Testis (tissue), 3 donors: Measurements from ENCODE around the gene GOLGA6D. TPM values are rescaled to one million over a fixed set of nuclear protein-coding genes. Genes with fewer than 3 reads are reported as not detected.
A peak's percentile ranks its signal among the peaks of the same experiment; 100 is the strongest.
"Not testable (repeated sequence)": the region's sequence is repeated elsewhere in the genome, so short reads cannot be mapped to it uniquely, and the experiment has no call there.

Experiments used
- DNase-seq: peaks from one replicate; pipeline ENCODE4 v3.0.0-alpha.2; 2019
- H3K27ac ChIP-seq, 2 donors: fragments of 200-600 bp; sonication (generic); one replicate each; pipeline ENCODE4 v1.5.1; 2019
- H3K27me3 ChIP-seq: fragments of 200-600 bp; sonication (generic); one replicate; pipeline ENCODE4 v1.5.1; 2019
- H3K36me3 ChIP-seq: fragments of 200-600 bp; sonication (generic); one replicate; pipeline ENCODE4 v1.5.1; 2017; ENCODE audit warnings: low read depth; ENCODE audit errors: missing control alignments
- H3K4me1 ChIP-seq: fragments of 200-600 bp; sonication (generic); one replicate; pipeline ENCODE4 v1.5.1; 2019
- H3K4me3 ChIP-seq, 2 donors: fragments of 200-600 bp; sonication (generic); one replicate each; pipeline ENCODE4 v1.5.1; 2017 to 2019
- H3K9me3 ChIP-seq: fragments of 200-600 bp; sonication (generic); one replicate; pipeline ENCODE4 v1.5.1; 2017
- POLR2A ChIP-seq: fragments of 450-650 bp; IDR thresholded peaks from one replicate; pipeline ENCODE4 v1.6.1; 2017; ENCODE audit warnings: antibody characterized with exemption, mild to moderate bottlenecking, moderate library complexity
- WGBS, 2 donors: methylation state at CpG; one replicate each; pipeline ENCODE4 v1.1.5; 2018; 5-methylcytosine and 5-hydroxymethylcytosine counted together
- intact Hi-C: fragments of 100-400 bp; cut with DNase I; formaldehyde crosslinking; loops from one replicate; pipeline ENCODE4 v1.15.1; 2023; ENCODE audit warnings: low total_unique reads
- polyA plus RNA-seq: library from polyadenylated mRNA; stranded (reverse); fragments of 350-450 nt; fragmentation: Illumina TruSeq; extraction: RNeasy Lipid Tissue Mini Kit (QIAGEN cat#74804); gene quantifications from one replicate; pipeline ENCODE4 v1.2.3, GENCODE V29; 2014; ENCODE audit warnings: low read depth, low replicate concordance; ENCODE audit not compliant: insufficient read depth
- total RNA-seq, 2 donors: library from RNA; depleted of rRNA; stranded (reverse); fragments of >200 nt; gene quantifications; one replicate each; pipeline ENCODE4 v1.2.3, GENCODE V29; 2016
- TF ChIP-seq, protein P1 (sequence below), 3 experiments: fragments of 450-650 bp in 2 of 3; fragments of 200-600 bp in 1 of 3; sonication (generic) in 1 of 3; IDR thresholded peaks; one replicate each; pipeline ENCODE4 v1.5.1; 2016 to 2019; ENCODE audit warnings: antibody characterized with exemption in 3 of 3, mild to moderate bottlenecking in 2 of 3, moderate library complexity in 1 of 3

Gene GOLGA6D
- total and polyA plus RNA-seq, 3 donors from 2014 or later: 13.1 to 29.8 (median 13.3) TPM

DNA sequence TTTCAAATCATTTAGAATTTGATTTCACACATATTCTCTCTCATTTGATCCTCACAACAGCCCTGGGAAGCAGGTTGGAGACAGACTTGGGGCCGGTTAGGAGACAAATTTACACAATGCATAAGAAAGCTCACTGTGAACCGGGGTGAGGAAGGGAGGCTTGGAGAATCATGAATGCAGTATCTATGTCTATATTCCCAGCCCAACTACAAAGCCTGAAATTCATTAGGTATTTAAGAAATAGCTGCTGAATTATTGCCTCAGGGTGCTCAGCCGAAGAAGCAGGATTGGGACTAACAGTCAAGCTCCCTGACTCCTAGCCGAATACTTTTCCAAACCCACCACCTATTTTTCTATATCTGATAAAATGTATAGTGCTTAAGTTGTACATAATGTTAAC lies 32.9 kb upstream of the GOLGA6D start:
- intact Hi-C loops: no loop called here
- WGBS, 2 donors: 82 to 84% methylated on average over 4 of the region's 4 CpGs
- no peaks in the 10 kb centered on the region for H3K4me1 ChIP-seq

DNA sequence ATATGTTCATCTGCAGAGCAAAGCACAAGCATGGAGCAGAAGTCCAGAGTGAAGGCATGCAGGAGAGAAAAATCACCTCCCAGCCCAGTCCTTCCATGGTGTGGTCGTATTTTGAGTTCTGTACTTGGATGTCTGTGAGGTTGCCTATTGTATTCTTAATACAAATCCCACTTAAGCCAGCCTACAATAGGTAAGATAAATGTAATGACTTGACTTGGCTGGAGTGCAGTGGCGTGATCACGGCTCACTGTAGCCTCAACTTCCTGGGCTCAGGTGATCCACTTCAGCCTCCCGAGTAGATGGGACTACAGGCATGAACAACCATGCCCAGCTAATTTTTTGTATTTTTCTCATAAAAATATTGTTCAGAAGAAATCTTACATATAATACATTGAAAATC lies 31.3 kb upstream of the GOLGA6D start:
- H3K27me3 ChIP-seq, intact Hi-C loops, H3K4me1 ChIP-seq, H3K36me3 ChIP-seq, H3K4me3 ChIP-seq, H3K9me3 ChIP-seq, H3K27ac ChIP-seq: not testable (repeated sequence)
- WGBS, 2 donors: 91 to 94% methylated on average over 4 of the region's 4 CpGs
- peak; percentile 6 for DNase-seq

More for the DNA sequence above, 32.9 kb upstream of the GOLGA6D start:
- no peak overlapping the region for H3K4me3 ChIP-seq
- no peaks in the 10 kb centered on the region for H3K27me3 ChIP-seq
- DNase-seq: no peak
- H3K27ac ChIP-seq: no peak overlapping the region
- TF ChIP-seq POLR2A: no peak
- TF ChIP-seq, protein P1, sequence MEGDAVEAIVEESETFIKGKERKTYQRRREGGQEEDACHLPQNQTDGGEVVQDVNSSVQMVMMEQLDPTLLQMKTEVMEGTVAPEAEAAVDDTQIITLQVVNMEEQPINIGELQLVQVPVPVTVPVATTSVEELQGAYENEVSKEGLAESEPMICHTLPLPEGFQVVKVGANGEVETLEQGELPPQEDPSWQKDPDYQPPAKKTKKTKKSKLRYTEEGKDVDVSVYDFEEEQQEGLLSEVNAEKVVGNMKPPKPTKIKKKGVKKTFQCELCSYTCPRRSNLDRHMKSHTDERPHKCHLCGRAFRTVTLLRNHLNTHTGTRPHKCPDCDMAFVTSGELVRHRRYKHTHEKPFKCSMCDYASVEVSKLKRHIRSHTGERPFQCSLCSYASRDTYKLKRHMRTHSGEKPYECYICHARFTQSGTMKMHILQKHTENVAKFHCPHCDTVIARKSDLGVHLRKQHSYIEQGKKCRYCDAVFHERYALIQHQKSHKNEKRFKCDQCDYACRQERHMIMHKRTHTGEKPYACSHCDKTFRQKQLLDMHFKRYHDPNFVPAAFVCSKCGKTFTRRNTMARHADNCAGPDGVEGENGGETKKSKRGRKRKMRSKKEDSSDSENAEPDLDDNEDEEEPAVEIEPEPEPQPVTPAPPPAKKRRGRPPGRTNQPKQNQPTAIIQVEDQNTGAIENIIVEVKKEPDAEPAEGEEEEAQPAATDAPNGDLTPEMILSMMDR (IDR thresholded peaks at IDR 0.05): no peak
- no peaks in the 10 kb centered on the region for H3K9me3 ChIP-seq
- H3K36me3 ChIP-seq: no peaks in the 10 kb centered on the region

DNA sequence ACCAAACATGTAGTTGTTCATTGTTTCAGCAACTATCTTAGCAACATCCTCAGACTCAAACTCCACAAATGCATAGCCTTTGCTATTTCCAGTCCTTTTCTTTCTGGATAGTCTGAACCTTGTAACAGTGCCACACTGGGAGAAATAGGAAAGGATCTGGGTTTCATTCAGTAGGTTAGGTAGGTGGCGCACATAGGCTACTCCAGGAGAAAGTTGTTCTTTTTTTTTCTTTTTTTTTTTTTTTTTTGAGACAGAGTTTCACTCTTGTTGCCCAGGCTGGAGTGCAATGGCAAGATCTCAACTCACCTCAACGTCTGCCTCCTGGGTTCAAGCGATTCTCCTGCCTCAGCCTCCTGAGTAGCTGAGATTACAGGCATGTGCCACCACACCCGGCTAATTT lies 30.4 kb upstream of the GOLGA6D start:
- WGBS, 2 donors: 90 to 93% methylated on average over 4 of the region's 4 CpGs
- H3K4me3 ChIP-seq, H3K27ac ChIP-seq, intact Hi-C loops, H3K9me3 ChIP-seq, H3K4me1 ChIP-seq, H3K36me3 ChIP-seq, H3K27me3 ChIP-seq, DNase-seq: not testable (repeated sequence)

DNA sequence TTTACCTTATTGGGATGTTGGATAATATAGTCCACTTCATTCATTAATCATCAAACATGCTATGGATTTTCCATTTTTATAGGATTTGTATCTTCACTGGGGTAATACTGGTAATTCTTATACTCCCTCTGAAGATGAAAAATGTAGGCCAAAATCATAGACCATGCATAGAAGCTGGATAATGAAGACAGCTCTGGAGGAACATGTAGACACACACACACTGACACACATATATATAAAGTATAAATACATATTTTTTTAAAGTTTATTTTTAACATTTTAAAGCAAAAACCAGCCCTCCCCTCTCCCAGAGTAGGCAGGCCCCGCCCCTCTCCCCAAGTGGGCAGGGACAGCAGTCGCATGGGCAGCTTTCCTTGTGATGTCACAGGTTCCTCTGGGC lies 24.6 kb upstream of the GOLGA6D start, which contains the start of gene GOLGA6C:
Gene GOLGA6C, plus strand, starts transcription at position 301 of the 400 bp plus-strand sequence. CDS start 265 bp downstream, outside the sequence.
- intact Hi-C loops, H3K27me3 ChIP-seq: not testable (repeated sequence)
- no CpG with 5 or more reads among the region's 2 CpGs for WGBS, 2 donors

DNA sequence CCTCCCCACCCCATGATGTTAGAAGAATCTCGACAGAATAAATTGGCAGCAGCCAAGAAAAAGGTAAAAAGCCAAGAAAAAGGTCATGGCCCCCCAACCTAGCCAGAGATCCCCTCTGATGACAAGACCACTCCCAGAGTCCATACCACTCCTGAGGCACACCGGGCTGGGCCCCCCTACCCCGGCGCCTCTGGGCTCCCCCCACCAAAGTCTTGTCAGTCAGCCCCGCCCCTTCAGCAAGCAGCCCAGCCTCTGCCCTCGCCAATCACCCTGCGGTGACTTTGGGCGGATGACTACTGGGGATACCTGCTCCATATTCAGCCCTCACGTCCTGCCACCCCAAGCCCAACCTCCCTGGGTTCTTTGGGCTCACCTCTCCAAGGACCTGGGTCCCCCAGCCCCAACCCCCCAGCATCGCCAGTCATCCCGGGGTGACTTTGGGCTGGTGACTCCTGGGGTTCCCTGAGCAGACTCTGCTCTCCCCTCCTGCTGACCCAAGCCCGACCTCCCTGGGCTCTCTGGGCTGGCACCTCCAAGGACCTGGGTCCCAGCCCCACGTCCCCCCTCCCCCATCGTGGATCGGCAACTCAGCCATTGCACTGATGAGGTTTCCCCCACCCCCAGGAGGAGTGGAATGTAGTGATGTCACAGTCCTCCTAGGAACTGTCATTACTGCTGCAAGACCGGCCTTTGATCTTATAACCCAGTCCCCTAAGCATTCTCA lies 23.9 kb upstream of the GOLGA6D start:
- H3K4me1 ChIP-seq, H3K4me3 ChIP-seq, intact Hi-C loops, H3K27ac ChIP-seq, H3K27me3 ChIP-seq, H3K9me3 ChIP-seq, DNase-seq, H3K36me3 ChIP-seq: not testable (repeated sequence)
- 40 to 80% methylated on average over 5 to 13 of the region's 16 CpGs for WGBS, 2 donors

More for the DNA sequence above, 24.6 kb upstream of the GOLGA6D start, which contains the start of gene GOLGA6C:
- DNase-seq, H3K9me3 ChIP-seq, H3K4me3 ChIP-seq, H3K4me1 ChIP-seq, H3K36me3 ChIP-seq, H3K27ac ChIP-seq: not testable (repeated sequence)

DNA sequence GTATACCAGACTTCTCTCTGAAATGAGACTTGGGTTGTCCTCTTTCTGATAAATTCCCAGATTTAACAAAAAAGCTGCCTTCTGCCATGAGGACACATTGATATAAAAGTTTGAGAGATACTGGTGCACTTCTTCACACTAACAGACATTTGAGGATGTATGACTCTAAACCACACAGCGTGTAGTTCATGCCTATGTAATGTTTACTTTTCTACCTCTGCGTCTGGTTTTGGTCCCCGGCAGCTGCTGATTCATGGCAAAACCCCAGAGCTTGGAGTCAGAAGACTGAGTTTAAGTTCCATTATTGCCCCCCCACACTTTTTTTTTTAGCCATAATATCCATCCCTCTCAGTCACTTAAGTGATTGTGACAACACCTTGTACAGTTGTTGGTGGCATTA lies 22.8 kb upstream of the GOLGA6D start:
- H3K9me3 ChIP-seq, H3K4me3 ChIP-seq, H3K27ac ChIP-seq, intact Hi-C loops, H3K36me3 ChIP-seq, H3K4me1 ChIP-seq, H3K27me3 ChIP-seq, DNase-seq: not testable (repeated sequence)
- WGBS, 2 donors: no CpG with 5 or more reads among the region's 3 CpGs

DNA sequence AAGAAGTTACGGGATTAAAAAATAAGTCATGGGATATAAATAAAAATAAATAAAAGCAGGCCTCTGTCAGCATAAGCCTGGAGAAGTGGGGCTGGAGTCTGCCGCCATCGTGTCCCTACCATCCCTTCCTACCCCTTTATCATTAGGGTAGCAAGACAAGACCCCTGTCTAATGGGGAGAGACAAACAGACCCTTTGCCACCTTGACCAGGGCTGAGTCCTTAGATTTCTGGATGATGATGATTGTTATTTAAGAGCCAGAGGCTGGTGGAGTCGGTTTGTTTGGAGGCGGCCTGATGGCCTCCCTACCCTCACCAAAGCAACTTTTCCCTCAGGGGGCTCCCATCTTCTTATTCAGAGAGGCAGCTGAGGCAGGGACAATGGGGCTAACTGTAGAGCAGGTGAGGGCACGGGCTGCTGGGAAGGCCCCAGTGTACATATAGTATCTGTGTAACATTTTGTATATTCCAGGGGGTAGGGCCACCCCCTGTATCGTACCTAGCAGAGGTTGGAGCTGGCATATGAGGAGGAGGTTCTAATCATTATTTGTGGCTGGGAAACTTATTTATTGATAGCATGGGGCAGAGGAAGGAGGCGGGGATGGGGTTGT lies 8.8 kb upstream of the GOLGA6D start:
- intact Hi-C loops, H3K4me3 ChIP-seq: not testable (repeated sequence)
- 82 to 89% methylated on average over 1 to 3 of the region's 8 CpGs for WGBS, 2 donors

More for the DNA sequence above, 8.8 kb upstream of the GOLGA6D start:
- not testable (repeated sequence) for H3K36me3 ChIP-seq, H3K27ac ChIP-seq, H3K9me3 ChIP-seq, DNase-seq, H3K4me1 ChIP-seq, H3K27me3 ChIP-seq
